Aorta (tissue), 5 donors: ENCODE data around the gene DPP10. TPM values are rescaled to one million over a fixed set of nuclear protein-coding genes. Genes with fewer than 3 reads are reported as not detected.

Source experiments
- ATAC-seq: fragments of 200-7000 bp; cut with Tn5 transposase; one replicate; pipeline ENCODE4 v1.9.1; 2022; ENCODE audit warnings: moderate library complexity; ENCODE audit not compliant: low FRiP score
- DNase-seq, 2 donors: peaks; one replicate each; pipeline ENCODE4 v3.0.0-alpha.2; 2020
- H3K27ac ChIP-seq, 2 donors: one replicate each; pipeline ENCODE4 v1.5.1; 2013; ENCODE audit warnings: low read length in 2 of 2, mild to moderate bottlenecking in 2 of 2, moderate library complexity in 2 of 2, control low read depth in 1 of 2, inconsistent platforms in 1 of 2, low read depth in 1 of 2
- H3K27me3 ChIP-seq, 2 donors: one replicate each; pipeline ENCODE4 v1.6.1; 2013; ENCODE audit warnings: control low read depth in 1 of 2, low read length in 1 of 2, mild to moderate bottlenecking in 1 of 2, moderate library complexity in 1 of 2; ENCODE audit not compliant: insufficient read depth in 2 of 2, control insufficient read depth in 1 of 2
- H3K36me3 ChIP-seq, 2 donors: one replicate each; pipeline ENCODE4 v1.6.1; 2013; ENCODE audit warnings: control low read depth in 1 of 2, low read length in 1 of 2, mild to moderate bottlenecking in 1 of 2; ENCODE audit not compliant: insufficient read depth in 2 of 2, control insufficient read depth in 1 of 2
- H3K4me1 ChIP-seq, 2 donors: one replicate each; pipeline ENCODE4 v1.6.1; 2013; ENCODE audit warnings: low read length in 2 of 2, control low read depth in 1 of 2, mild to moderate bottlenecking in 1 of 2, moderate library complexity in 1 of 2; ENCODE audit not compliant: insufficient read depth in 2 of 2, control insufficient read depth in 1 of 2
- H3K4me3 ChIP-seq, 2 donors: one replicate each; pipeline ENCODE4 v1.5.1; 2013; ENCODE audit warnings: low read length in 2 of 2, control low read depth in 1 of 2, mild to moderate bottlenecking in 1 of 2
- H3K9me3 ChIP-seq: one replicate; pipeline ENCODE4 v1.6.1; 2013; ENCODE audit warnings: mild to moderate bottlenecking, low read length; ENCODE audit not compliant: control insufficient read depth
- WGBS, 2 donors: extraction: QIAGEN DNeasy Blood & Tissue Kit; methylation state at CpG; one replicate each; pipeline ENCODE4 v1.1.7; 2013; 5-methylcytosine and 5-hydroxymethylcytosine counted together
- intact Hi-C, 2 donors: fragments of 100-400 bp; cut with DNase I; formaldehyde crosslinking; loops; one replicate each; pipeline versions ENCODE4 v1.14.2 to v1.15.0; 2022
- polyA plus RNA-seq, 2 donors: library from polyadenylated mRNA; stranded (reverse); fragments of 200-250 nt; gene quantifications; one replicate each; pipeline ENCODE4 v1.2.3, GENCODE V29; 2013
- total RNA-seq, 2 donors: library from RNA; stranded (reverse); fragmentation: NEBNext Ultra II Directional; extraction: Animal tissue kit (Norgen Biotek cat#: 25700); gene quantifications; one replicate each; pipeline ENCODE4 v1.2.1, GENCODE V29; 2021
- donor health status: healthy with polysubstance abuse.
- donor health status: Bipolar disorder and iron deficiency.
- donor health status: DM: no; HTN: no; CAD: no.
- donor health status: DM: no; HTN: no; CAD: no.
- donor health status: DM: yes; HTN: yes; CAD: no.

The DPP10 gene
- total and polyA plus RNA-seq, 4 donors, result 0.13 TPM; not detected in 3

GRCh38 chr2:115887209-115887776, 1444.9 kb downstream of the DPP10 start:
- intact Hi-C loops, result no loop called here
- ATAC-seq (no peak), DNase-seq (no peak)
- 45 to 68% methylated on average over 1 of the region's 1 CpG for WGBS, 2 donors
- H3K36me3 ChIP-seq, result no peaks in the 10 kb centered on the region
- H3K9me3 ChIP-seq, result no peaks in the 10 kb centered on the region
- H3K4me1 ChIP-seq, result no peaks in the 10 kb centered on the region
- no peaks in the 10 kb centered on the region for H3K27me3 ChIP-seq
- no peak overlapping the region for H3K27ac ChIP-seq
- no peak overlapping the region for H3K4me3 ChIP-seq
